CD4-positive, alpha-beta T cell treated with Interleukin-4 for 4 hours (primary cell): ENCODE results near the gene PDGFA.
"Not testable (repeated sequence)": the region's sequence is repeated elsewhere in the genome, so short reads cannot be mapped to it uniquely, and the experiment has no call there.

ENCODE experiments used
- DNase-seq: peaks from one replicate; pipeline ENCODE4 v3.0.0-alpha.2; 2020

Gene PDGFA

DNA sequence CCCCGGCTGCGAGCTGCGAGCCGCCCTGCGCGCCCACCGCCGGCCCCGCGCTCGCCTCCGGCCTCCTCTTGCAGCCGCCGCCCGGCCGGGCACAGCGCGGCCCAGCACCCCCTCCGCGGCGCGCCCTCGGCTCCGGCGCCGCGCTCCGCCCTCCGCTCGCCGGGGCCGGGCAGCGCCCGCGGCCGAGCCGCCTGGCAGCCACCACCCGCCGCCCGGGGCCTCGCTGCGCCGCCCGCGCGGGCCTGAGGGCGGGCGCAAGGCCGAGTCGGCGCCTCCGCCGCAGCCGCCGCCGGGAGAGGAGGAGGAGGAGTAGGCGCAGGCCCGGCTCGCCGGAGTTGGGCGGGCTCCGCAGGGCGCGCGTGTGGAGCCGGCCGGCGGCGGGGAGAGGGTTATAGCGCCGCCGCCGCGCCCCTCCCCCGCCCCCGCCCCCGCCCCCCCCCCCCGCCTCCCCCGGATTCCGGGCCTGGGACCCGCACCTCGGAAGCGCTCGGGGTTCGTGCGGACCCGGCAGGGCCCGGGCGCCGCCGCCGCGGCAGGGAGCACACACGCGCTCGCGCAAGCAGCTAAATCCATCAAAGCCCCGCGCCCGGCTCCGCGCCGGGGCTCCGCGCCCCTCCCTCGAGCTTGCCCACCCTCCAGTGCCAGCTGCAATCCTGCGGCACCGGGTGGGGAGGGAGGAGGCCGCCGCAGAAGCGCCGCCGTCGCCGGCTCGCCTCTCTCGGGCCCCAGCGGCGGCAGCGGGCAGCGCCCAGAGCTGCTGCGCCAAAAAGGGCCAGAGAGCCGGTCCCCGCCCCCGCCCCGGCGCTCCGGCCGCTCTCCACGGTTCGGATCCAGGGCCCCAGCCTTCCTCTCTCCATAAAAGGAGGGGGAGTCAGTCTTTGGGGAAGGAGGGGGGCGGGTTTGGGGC lies at the start of gene PDGFA:
Gene PDGFA, minus strand, starts transcription at position 363 of the 907 bp plus-strand sequence. CDS start 845 bp downstream, outside the sequence.
- no peak for DNase-seq

- no peak for DNase-seq
These were observed 48.6 kb upstream of the PDGFA start for GRCh38 chr7:568031-568951.

GRCh38 chr7:567305-567883 lies 47.7 kb upstream of the PDGFA start:
- no peak for DNase-seq

DNA sequence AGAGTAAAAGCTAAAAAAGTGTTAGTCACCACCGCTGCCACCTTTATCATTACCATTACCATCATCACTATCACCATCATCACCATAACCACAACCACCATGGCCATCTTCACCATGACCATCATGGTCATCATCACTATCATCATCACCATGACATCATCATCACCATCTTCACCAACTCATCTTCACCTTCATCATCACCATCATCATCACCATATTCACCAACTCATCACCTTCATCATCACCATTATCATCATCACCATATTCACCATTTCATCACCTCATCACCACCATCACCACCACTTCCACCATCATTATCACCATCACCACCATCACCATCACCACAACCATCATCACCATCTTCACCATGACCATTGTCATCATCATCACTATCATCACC lies 46.5 kb upstream of the PDGFA start:
- DNase-seq, result no peak

- DNase-seq, result no peak
These were observed 44.7 kb upstream of the PDGFA start for GRCh38 chr7:564176-564865.

GRCh38 chr7:563629-564170 lies 44.1 kb upstream of the PDGFA start:
- no peak for DNase-seq

GRCh38 chr7:562789-563628 lies 43.4 kb upstream of the PDGFA start:
- no peak for DNase-seq

DNA sequence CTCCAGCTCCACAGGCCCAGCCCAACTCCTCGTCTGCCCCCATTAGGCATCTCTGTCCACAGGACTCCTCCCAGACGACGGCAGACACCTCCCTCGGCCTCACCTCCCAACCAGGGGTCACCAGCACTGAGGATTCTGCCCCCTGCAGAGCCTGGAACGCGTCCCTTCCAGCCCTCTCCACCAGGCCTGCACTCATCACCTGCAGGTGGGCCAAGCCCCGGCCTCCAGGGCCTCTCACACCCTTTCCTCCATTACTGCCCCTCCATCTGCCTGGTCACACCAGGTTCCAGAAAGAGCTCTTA lies 42.7 kb upstream of the PDGFA start:
- DNase-seq, result no peak

- no peak for DNase-seq
These were observed 42.2 kb upstream of the PDGFA start for GRCh38 chr7:561631-562373.

DNA sequence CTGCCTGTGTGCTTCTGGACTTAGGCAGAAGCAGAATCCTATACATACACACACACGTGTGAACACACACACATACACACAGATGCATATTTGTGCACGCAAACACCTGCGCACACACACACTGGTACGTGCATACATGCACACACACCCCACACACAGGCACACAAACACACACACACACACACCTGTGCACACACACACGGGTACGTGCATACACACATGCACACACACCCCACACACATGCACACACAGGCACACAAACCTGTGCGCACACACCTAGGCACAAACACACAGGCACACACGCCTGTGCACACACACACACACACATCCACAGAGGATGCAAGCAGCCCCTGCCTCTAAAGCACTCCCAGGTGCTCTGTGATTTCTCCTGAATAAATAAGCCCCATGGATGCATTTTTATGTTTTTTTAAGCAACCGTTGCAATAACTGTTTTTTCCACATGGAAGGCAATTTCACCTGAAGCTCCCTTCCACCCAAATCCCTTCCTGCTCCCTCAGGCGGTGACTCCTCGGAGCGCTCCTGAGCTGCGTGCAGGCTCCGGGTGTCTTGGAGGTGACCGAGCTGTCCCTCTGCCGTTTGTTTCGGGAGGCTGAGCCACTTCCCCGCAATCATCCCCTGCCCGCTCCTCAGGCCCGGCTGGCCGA lies 41.5 kb upstream of the PDGFA start:
- no peak for DNase-seq

DNA sequence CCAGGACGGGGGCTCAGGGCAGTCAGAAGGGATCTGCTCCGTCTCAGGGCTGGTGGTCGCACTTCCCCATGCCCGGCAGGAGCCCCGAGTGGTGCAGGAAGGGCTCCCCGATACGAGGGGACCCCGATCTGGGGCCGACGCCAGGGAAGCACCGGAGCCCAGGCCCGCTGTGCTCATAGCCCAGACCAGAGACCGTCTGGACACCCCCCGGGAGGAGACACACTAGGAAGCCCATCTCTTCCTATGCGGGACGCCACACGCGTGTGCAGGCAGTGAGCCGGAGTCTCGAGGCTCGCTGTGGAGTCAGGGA lies 39.7 kb upstream of the PDGFA start:
- no peak for DNase-seq

- no peak for DNase-seq
These were observed 37.9 kb upstream of the PDGFA start for GRCh38 chr7:557558-557881.

- no peak for DNase-seq
These were observed 37.4 kb upstream of the PDGFA start for GRCh38 chr7:556837-557557.

- DNase-seq, result no peak
These were observed 36.7 kb upstream of the PDGFA start for GRCh38 chr7:556291-556826.

DNA sequence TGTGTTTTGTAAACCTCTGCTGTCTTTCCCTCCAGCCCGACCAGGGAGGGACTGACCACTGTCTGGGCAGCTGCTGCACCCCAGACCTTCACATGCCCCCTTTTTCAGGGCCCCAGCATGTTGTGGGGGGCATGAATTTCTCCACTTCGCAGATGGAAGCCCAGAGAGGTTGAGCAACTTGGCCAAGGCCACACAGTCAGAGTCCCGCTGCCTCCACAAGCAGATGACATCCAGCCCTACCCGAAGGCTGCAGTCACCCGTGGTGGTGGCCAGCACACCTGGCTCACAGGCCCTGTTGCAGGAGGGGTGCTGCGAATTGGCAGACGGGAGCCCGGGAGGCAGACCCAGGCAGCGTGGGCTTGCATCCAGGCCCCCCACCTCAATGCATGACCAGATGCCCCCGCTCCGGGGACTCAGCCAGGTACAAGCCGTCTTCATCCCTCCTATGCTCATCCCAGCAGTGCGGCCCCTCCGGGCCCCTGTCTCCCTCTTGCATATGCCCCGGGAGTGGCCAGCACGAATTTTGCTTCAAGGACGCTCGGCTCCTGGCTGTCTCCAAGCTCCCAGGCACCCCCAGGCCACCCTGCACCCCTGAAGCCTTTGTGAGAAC lies 36.0 kb upstream of the PDGFA start:
- DNase-seq, result no peak

DNA sequence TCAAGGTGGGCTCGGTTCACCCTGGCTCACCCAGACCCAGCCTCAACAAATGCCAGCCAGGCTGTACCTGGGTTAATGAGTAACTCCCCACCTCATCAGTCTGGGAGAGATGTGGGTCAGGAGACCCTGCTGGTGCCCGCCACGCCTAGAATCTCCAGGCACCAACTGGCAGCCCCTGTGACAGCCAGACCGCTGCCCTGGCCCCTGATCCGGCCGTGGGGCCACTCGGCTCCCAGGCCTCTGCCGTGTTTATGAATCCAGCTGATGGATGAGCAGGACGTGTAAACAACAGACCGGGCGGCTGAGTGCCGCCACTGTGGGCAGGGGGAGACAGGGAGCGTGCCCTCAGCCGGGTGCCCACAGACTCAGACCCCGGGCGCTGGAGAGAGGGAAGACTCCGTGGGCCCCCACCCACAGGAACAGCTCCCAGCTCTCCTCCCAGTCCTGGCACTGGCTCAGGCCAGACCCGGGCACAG lies 34.0 kb upstream of the PDGFA start:
- DNase-seq, result no peak

GRCh38 chr7:552868-553635 lies 33.4 kb upstream of the PDGFA start:
- DNase-seq, result no peak

GRCh38 chr7:552151-552867 lies 32.7 kb upstream of the PDGFA start:
- DNase-seq, result not testable (repeated sequence)
